Smooth muscle cell (in vitro differentiated cells): ENCODE measurements around the gene VENTX. TPM values are rescaled to one million over a fixed set of nuclear protein-coding genes. Genes with fewer than 3 reads are reported as not detected.

Experiments used
- DNase-seq: peaks from one replicate; lab custom pipeline; 2025; ENCODE audit not compliant: unreplicated experiment; lab: John Stamatoyannopoulos, UW
- H2AFZ ChIP-seq: fragments of 200-600 bp; sonication (generic); 2 replicates; pipeline ENCODE4 v1.6.0; 2016; ENCODE audit warnings: antibody characterized with exemption, low read depth, mild to moderate bottlenecking
- H3F3A ChIP-seq: fragments of 200-600 bp; sonication (generic); 2 replicates; pipeline ENCODE4 v1.6.0; 2017; ENCODE audit warnings: antibody characterized with exemption, low read depth
- H3K27ac ChIP-seq: fragments of 200-600 bp; sonication (generic); 2 replicates; pipeline ENCODE4 v1.5.1; 2016; ENCODE audit warnings: low read depth, mild to moderate bottlenecking
- H3K27me3 ChIP-seq: fragments of 200-600 bp; sonication (generic); 2 replicates; pipeline ENCODE4 v1.6.1; 2016; ENCODE audit warnings: low read depth, mild to moderate bottlenecking
- H3K36me3 ChIP-seq: fragments of 200-600 bp; sonication (generic); 2 replicates; pipeline ENCODE4 v1.5.1; 2016; ENCODE audit warnings: low read depth
- H3K4me1 ChIP-seq: fragments of 200-600 bp; sonication (generic); 2 replicates; pipeline ENCODE4 v1.5.1; 2016; ENCODE audit warnings: low read depth
- H3K4me2 ChIP-seq: fragments of 200-600 bp; sonication (generic); 2 replicates; pipeline ENCODE4 v1.6.0; 2016; ENCODE audit warnings: mild to moderate bottlenecking
- H3K4me3 ChIP-seq: fragments of 200-600 bp; sonication (generic); 2 replicates; pipeline ENCODE4 v1.5.1; 2016; ENCODE audit warnings: mild to moderate bottlenecking
- H3K79me2 ChIP-seq: fragments of 200-600 bp; sonication (generic); 2 replicates; pipeline ENCODE4 v1.6.0; 2016; ENCODE audit warnings: low read depth, mild to moderate bottlenecking
- H3K9ac ChIP-seq: fragments of 200-600 bp; sonication (generic); 2 replicates; pipeline ENCODE4 v1.6.0; 2016; ENCODE audit warnings: low read depth
- H3K9me3 ChIP-seq: fragments of 200-600 bp; sonication (generic); replicated peaks from 2 replicates; pipeline ENCODE4 v1.5.1; 2016; ENCODE audit warnings: low read depth
- H4K20me1 ChIP-seq: fragments of 200-600 bp; sonication (generic); 2 replicates; pipeline ENCODE4 v1.6.0; 2016; ENCODE audit warnings: low read depth
- CTCF ChIP-seq: fragments of 200-600 bp; sonication (generic); IDR thresholded peaks from 2 replicates; pipeline ENCODE4 v1.5.1; 2017; ENCODE audit warnings: borderline replicate concordance, mild to moderate bottlenecking, antibody characterized with exemption; ENCODE audit not compliant: insufficient read depth, poor library complexity, severe bottlenecking
- WGBS: methylation state at CpG from one replicate; pipeline ENCODE4 v1.1.7; 2016; ENCODE audit warnings: low lambda C conversion rate; 5-methylcytosine and 5-hydroxymethylcytosine counted together
- polyA plus RNA-seq: library from polyadenylated mRNA; unstranded; fragments of >200 nt; fragmentation: Nextera tagmentation; extraction: Ambion mirVana; gene quantifications from 2 replicates; pipeline ENCODE4 v1.2.1, GENCODE V29; 2016
- total RNA-seq: library from RNA; depleted of rRNA; stranded (reverse); fragments of >200 nt; gene quantifications from 2 replicates; pipeline ENCODE4 v1.2.3, GENCODE V29; 2014

The VENTX gene
- total and polyA plus RNA-seq, 2 experiments from 2014 or later: not detected

DNA sequence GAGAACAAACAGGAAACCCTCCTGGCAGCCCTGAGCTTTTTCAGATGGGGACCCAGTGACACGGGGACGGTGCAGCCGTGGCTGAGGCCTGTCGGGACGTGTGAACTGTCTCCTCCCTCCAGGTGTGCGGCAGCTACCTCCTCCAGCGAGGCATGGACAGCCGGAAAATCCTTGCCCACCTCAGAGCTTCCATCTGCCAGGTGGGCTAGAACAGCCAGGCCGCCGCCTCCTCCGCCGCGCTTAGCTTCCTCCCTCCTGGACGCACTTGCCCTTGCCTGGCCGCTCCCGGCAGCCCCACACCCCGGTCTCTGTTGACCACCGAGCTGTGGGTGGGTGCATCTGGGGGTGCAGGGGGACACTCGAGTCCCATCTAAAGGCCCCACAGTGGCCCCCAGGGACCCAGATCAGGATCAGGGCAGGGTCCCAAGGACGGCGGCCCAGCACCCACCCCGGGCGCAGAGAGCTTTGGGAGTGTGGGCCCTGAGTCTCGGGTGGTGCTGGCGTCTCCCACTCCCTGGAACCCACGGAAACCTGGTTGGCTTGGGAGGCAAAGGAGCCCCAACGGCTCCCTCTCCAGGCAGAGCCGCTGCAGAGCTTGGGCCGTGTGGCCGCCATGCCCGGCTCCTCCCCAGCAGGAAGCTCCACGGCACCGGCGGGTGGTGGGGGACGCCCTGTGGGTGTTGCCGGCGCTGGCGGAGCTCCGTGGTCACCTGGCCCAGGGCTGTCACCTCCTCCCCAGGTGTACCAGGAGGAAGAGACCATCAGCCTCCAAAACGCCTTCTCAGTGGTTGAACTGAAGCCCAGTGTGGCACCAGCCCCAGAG lies 40.5 kb upstream of the VENTX start:
- H3K36me3 ChIP-seq: no peaks in the 10 kb centered on the region
- H3K27ac ChIP-seq: no peak overlapping the region

GRCh38 chr10:133197786-133198185 lies 39.9 kb upstream of the VENTX start:
- H3K4me1 ChIP-seq: no peaks in the 10 kb centered on the region
- H3K36me3 ChIP-seq: no peaks in the 10 kb centered on the region
- H3K27ac ChIP-seq: no peak overlapping the region
- no peaks in the 10 kb centered on the region for H3K27me3 ChIP-seq
- H3K4me3 ChIP-seq: no peak overlapping the region
- 93% methylated on average over 8 of the region's 9 CpGs for WGBS
- H4K20me1 ChIP-seq: no peaks in the 10 kb centered on the region
- no peak overlapping the region for H3K9ac ChIP-seq
- TF ChIP-seq CTCF: no peak
- no peak for DNase-seq
- H3K9me3 ChIP-seq: no peaks in the 10 kb centered on the region
- H2AFZ ChIP-seq: no peak overlapping the region
- no peaks in the 10 kb centered on the region for H3F3A ChIP-seq
- no peaks in the 10 kb centered on the region for H3K79me2 ChIP-seq
- no peak overlapping the region for H3K4me2 ChIP-seq

More for the DNA sequence above, 40.5 kb upstream of the VENTX start:
- TF ChIP-seq CTCF: no peak
- no peak overlapping the region for H3K4me2 ChIP-seq
- no peaks in the 10 kb centered on the region for H3K79me2 ChIP-seq
- H4K20me1 ChIP-seq: no peaks in the 10 kb centered on the region
- H3K4me1 ChIP-seq: no peaks in the 10 kb centered on the region
- 90% methylated on average over 40 of the region's 40 CpGs for WGBS
- H3F3A ChIP-seq: no peaks in the 10 kb centered on the region
- no peak overlapping the region for H3K9ac ChIP-seq
- no peak for DNase-seq
- H2AFZ ChIP-seq: no peak overlapping the region
- H3K27me3 ChIP-seq: no peaks in the 10 kb centered on the region
- no peaks in the 10 kb centered on the region for H3K9me3 ChIP-seq
- no peak overlapping the region for H3K4me3 ChIP-seq

DNA sequence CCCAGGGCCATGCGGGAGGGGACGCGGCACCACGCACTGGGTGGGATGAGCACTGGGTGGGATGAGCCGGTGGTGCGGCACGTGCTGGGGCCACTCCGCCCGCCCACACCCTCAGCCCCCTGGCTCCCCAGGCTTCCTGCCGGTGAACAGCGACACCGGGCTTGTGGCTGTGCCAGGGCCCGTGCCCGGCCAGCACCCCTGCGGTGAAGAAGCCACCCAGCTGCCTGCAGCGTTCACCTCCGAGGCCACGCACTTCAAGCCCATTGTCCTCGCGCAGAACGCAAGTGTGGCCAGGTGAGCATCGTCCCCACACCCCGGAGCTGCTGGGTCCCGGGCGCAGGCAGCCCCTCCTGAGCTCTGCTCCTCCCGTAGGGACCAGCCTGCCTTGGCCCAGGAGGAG lies 39.4 kb upstream of the VENTX start:
- no peak overlapping the region for H3K4me3 ChIP-seq
- H4K20me1 ChIP-seq: no peaks in the 10 kb centered on the region
- H3K27ac ChIP-seq: no peak overlapping the region
- WGBS: 98% methylated on average over 26 of the region's 26 CpGs
- H3K79me2 ChIP-seq: no peaks in the 10 kb centered on the region
- no peak for TF ChIP-seq CTCF
- H3K36me3 ChIP-seq: no peaks in the 10 kb centered on the region
- DNase-seq: no peak
- H3K27me3 ChIP-seq: no peaks in the 10 kb centered on the region
- no peaks in the 10 kb centered on the region for H3F3A ChIP-seq
- no peak overlapping the region for H2AFZ ChIP-seq
- H3K4me2 ChIP-seq: no peak overlapping the region
- H3K4me1 ChIP-seq: no peaks in the 10 kb centered on the region
- H3K9ac ChIP-seq: no peak overlapping the region
- no peaks in the 10 kb centered on the region for H3K9me3 ChIP-seq
